HG02840 (cell line): ENCODE data around the gene EDEM2.
"Not testable (repeated sequence)": the region's sequence is repeated elsewhere in the genome, so short reads cannot be mapped to it uniquely, and the experiment has no call there.

Source experiments
- ATAC-seq: cut with Tn5 transposase; IDR thresholded peaks from one replicate; pipeline ENCODE4 v1.9.1; 2021; ENCODE audit warnings: mild to moderate bottlenecking, moderate library complexity, moderate number of reproducible peaks; ENCODE audit not compliant: unreplicated experiment, low FRiP score

Gene EDEM2

DNA sequence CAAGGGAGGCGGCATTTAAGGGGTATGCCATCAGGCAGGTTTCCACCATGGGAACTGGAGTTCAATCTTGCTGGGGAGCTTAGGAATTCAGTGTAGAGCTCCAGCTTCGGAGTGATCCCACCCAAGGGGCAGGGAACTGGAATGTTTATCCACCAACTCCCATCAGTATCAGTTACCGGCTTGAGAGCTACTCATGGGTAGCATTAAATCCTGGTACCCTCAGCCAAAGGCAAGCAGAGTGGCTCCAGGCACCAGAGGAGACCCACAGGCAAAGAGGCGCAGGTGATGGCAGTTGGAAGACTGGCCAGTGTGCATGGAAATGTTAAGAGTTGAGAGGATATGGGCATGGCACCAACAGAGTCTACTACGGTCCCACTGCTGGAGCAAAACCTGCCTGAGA is 14.1 kb downstream of the EDEM2 start:
- no peak for ATAC-seq

DNA sequence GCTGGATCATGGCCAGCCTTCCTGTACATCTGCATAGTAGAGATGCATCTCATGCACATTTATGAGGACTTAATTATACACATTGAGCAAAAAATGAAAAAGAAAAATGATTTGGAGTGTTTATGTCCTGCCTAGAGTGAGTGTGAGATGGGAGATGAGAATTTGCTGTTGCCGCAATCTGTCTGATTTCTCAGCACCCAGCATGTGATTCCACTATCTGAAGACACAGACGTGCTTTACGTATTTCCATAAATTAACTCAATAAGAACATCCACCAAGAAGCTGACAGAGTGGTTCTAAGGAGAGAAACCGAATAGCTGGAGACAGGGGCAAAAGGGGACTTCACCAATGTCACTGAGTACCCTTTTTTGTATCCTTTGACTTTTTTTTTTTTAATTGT is 15.2 kb downstream of the EDEM2 start:
- ATAC-seq, result no peak

DNA sequence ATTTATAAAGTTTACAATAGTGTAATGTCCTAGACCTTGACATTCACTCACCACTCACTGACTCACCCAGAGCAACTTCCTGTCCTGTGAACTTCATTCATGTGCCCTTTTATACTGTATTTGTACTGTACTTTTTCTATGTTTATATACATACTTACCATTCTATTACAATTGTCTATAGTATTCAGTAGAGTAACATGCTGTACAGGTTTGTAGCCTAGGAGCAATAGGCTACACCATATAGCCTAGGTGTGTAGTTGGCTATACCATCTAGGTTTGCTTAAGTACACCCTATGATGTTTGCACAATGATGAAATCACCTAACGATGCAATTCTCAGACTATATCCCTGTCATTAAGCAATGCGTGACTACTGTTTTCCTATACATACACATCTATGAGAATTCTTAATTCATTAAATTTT is 17.5 kb downstream of the EDEM2 start:
- ATAC-seq, result no peak

DNA sequence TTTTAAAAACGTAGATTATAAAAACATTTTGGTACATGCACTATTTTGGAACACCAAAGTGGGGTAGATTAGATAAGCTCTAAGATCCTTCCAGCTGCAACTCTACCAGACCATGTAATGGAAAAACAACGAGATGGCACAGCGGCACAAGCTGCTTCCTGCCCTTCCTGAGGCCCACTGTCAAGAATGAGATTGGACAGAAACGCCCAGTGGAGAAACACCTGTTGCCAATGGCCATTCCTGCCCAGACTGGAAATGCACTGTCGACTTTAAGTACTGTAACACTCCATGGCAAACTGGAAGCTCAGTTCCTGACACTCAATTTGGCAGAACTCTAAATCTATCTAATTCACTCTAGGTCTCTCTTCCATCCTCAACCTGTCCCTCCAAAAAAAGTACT is 21.4 kb downstream of the EDEM2 start:
- no peak for ATAC-seq

DNA sequence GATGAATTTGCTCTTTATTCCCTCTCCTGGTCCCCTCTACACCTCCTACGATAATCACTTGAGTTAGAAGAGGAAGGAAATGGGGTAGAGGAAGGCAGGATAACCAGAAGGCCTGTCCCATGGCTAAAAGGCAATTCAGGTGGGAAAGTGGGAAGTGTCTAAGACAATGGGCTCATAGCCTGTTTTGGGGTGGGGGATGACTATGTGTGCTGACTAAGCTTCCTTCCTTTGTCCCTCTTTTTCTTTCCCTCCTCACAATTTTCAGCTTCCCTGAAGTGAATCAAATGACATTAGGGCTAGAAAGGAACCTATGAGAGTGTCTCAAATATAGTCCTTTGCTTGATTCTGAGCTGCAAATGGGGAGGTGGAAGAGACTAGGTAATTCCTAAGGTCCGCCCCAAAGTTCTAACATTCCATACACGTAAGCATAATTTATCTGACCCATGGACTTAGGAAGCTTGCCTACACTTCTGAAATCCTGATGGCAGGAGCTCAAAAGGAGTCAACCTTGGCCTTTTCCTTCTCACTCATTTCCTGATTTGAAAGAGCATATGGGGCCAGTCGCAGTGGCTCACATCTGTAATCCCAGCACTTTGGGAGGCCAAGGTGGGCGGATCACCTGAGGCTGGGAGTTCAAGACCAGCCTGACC is 24.3 kb downstream of the EDEM2 start:
- ATAC-seq, result no peak

DNA sequence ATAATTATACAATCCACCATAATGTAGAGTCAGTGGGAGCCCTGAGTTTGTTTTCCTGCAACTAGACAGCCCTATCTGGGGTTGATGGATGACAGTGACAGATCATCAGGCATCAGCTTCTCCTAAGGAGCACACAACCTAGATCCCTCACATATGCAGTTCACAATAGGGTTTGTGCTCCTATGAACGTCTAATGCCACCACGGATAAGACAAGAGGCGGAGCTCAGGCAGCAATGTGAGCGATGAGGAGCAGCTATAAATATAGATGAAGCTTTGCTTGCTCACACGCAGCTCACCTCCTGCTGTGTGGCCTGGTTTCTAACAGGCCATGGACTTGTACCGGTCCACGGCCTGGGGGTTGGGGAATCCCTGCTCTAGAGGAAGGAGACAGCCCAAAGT is 25.9 kb downstream of the EDEM2 start:
- no peak for ATAC-seq

DNA sequence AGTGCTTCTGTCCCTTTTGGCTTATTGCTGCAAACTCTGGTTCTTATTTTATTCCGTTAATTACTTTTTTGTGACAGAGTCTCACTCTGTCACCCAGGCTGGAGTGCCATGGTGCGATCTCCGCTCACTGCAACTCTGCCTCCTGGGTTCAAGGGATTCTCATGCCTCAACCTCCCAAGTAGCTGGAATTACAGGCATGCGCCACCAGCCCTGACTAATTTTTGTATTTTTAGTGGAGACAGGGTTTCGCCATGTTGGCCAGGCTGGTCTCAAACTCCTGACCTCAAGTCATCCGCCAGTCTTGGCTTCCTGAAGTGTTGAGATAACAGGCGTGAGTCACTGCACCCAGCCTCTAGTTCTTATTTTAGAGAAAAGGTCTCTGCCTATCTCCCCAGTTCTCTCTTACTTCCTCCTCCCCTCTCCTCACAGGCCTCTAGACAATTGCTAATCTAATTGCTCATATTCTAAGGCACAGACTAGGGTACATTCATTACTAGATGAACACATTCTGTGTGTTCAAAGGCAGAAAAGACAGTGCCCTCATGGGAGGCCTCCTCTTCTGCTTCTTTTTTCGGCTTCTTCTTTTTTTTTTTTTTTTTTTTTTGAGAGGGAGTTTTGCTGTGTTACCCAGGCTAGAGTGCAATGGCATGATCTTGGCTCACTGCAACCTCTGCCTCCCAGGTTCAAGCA is 27.0 kb downstream of the EDEM2 start:
- ATAC-seq, result no peak

DNA sequence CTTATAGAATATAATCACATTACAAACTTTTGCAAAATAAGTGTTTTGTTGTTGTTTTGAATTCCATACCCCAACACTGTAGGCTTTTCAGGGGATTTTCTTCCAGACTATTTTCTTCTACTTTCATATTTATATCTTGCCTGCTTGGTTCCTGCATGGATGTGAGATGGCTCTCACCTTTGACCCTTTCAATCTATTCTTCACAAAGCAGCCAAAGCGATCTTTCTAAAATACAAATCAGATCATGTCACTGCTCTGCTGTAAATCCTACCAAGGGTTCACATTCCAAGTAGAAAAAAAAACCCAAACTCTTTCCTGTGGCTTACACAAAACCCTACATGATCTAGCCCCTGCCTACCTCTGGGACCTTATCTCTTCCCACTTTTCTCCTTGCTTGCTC is 29.5 kb downstream of the EDEM2 start:
- no peak for ATAC-seq

DNA sequence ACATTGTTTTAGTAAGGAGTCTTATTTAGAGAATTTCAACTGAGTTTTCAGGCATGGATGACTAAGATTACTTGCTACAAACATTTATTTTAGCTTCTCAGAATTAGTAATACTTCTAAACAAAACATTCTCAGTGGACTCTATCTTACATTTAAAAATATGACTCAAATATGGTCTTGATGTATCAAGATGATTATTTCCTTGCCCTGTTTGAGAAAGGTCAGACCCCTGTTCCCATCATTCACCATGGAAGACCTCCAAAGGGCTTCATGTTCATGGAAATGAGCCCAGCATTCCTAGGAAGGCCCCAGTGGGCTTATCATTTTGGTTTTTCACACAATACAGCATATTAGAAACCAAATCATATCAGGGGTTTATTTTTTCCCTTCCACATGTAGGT is 29.9 kb downstream of the EDEM2 start:
- no peak for ATAC-seq

DNA sequence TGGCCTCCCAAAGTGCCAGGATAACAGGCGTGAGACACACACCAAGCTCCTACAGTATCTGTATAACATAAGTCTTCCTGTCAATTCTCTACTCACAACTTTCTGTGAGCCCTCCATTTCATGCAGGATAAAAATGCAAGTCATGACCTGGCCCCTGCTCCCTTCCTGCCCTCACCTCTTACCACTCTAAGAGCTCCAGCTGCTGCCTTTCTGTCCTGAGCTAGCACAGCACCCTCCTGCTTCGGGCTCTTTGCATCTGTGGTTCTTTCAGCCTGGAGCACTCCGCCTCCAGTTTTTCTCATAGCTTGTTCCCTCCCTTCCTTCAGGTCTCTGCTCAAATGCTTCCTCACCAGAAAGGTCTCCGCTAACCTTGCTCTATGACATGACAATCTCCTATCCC is 30.9 kb downstream of the EDEM2 start:
- ATAC-seq, result no peak

DNA sequence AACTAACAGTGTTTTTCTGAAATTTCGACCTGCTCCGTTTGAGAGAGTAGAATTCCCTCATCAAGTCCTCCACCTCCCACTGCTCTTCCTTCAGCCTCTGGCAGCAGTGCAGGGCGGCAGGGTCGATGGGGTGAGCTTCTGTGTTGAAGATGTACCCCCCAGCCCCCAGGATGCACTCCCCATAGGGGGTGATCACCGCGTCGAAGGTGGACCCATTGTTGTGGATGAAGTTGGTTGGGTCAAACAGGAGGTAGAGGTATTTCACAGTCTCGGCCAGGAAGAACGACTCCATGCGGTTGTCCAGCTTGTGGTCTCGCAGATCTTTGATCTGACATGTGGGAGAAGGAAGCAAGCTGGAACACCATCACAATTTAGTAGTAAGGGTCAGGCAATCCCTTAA is 31.5 kb downstream of the EDEM2 start:
- ATAC-seq, result no peak

DNA sequence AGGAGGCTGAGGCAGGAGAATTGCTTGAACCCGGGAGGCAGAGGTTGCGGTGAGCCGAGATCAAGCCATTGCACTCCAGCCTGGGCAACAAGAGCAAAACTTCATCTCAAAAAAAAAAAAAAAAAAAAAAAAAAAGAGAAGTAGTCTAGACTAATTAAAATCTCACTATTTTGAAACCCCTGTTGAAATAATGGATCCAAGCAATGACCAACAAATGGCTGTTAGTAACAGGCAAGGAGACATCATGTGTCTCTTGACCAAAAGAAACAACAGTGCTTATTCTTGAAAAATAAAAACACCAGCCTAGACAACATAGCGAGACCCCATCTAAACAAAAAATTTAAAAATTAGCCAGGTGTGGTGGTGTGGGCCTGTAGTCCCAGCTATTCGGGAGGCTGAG is 34.9 kb downstream of the EDEM2 start:
- not testable (repeated sequence) for ATAC-seq

DNA sequence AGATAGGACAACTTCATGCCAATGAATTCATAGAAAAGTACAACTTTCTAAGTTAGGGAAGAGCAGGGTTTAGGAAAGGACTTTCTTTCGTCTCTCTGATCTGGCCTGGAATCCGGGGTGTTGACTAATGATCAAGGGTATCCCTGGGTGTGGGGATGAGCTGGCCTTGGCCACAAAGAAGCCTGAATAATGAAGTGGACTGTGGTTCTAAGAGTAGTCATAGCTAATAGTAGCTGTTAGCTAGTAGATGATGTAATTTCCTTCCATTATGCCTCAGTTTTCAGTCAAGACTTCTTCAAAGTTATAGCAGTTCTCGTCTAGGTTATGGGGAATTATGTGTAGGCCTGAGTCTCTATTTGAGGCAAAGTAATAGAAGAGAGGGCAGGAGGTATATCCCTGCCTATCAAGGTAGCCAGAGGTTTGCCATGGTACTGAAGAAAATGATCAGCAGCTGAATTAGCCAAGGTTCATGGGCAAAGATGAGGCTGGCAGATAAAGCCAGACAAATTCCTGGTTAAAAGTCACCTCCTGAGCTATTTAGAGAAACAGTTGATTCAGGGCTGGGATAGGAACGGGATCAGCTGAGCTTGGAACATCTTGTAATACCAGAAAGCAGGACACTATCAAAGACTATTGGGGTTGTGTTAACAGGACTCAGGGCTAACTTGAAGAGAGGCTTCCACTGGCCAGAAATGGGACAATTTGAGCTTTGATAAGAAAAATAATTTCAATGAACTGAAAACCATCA is 35.8 kb downstream of the EDEM2 start:
- ATAC-seq, result no peak

DNA sequence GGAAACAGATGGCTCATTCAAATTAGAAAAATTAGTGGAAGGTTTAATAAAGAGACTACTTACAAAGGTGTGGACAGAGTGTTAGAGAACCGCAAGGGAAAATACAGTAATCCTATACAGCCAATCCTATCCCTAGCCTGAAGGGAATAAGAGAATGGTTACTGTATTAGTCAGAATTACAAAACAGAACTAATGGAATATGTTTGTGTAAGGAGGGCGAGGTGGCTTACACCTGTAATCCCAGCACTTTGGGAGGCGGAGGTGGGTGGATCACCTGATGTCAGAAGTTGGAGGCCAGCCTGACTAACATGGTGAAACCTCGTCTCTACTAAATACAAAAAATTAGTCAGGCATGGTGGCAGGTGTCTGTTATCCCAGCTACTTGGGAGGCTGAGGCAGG is 38.2 kb downstream of the EDEM2 start:
- no peak for ATAC-seq

DNA sequence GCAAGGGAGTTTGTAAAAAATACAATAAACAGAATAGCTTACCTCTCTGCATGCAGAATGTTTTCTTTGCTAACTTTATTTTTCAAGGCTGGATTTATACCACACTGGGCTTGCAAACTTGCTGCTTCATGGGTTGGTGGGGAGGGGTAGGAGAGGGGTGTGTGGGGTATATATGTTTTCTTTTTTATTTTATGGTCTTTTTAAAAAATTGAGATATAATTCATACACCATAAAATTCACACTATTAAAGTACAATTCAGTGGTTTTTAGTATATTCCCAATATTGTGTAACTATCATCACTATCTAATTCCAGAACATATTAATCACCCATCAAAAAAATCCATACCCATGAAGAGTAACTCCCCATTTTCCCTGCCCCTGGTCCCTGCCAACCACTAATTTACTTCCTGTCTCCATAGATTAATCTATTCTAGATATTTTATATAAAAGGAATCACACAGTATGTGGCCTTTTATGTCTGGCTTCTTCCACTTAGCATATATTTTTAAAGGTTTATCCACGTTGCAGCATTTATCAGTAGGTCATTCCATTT is 40.2 kb downstream of the EDEM2 start:
- ATAC-seq, result no peak

DNA sequence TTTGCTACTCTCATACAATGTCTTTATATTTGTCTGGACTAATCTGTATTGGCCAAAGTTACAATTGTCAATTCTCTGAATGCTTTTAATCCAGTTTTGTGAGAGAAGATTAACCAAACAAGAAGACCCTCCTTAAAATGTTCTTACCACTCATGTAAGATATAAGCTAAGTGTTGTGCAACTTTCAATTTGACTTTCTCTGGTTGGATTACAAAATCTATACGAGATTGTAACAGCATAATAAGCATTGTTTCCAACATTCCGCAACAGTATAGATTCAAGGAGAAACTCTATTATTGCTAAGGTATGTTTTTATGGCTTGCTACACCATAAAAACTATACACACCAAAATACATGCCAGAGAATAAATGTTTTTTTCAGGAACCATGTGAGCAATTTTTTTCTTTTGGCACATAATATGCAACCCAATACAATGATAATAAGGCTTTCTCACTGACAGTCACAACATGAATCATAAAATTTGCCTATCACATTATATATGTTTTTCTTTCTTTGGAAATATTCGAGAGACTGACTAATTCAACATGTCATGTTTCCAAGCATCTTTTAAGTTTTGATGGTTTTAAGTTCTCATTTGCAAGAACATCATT is 42.3 kb downstream of the EDEM2 start:
- no peak for ATAC-seq

DNA sequence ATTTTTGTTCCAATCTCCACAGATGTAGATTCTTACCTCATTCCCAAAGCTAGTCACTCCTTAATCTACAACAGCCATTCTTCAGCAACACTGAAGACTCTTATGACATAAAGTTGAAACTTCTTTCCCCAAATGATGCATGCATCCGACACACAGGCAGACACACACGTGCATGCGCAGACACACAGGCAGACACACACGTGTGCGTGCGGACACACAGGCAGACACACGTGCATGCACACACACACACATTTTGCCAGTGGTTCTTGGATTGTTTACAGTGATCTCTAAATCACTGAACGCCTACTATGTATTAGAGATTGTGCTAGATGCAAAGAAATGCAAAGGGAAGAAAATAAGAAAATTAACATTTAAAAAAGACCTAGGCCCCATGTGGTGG is 45.5 kb downstream of the EDEM2 start:
- no peak for ATAC-seq

DNA sequence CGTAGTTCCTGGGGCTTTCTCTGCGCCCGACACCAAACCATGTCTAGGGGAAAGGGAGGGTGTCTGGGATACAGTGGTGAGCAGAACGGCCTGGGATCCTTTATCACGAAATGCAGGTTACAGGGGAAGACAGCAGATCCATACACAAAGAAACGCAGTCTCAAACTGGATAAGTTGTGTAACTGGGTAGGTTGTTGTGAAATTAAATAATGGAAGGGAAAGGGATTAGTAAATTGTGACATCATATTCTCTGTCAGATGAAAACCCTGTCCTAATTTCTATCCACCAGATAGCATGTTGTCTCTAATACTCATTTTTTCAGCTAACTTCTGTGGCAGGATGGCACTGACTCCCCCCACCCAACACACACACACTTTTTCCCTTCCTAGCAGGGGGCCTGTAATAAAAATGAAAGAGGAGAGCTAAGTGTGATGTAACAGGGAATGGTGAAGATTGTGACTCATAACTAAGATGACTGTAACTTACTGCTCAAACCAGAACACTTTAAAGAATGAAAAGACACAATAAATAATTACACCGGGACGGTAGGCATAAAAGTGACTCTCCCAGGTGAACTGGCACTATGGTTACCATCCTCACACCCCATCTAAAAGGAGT is 53.8 kb downstream of the EDEM2 start:
- ATAC-seq, result no peak

DNA sequence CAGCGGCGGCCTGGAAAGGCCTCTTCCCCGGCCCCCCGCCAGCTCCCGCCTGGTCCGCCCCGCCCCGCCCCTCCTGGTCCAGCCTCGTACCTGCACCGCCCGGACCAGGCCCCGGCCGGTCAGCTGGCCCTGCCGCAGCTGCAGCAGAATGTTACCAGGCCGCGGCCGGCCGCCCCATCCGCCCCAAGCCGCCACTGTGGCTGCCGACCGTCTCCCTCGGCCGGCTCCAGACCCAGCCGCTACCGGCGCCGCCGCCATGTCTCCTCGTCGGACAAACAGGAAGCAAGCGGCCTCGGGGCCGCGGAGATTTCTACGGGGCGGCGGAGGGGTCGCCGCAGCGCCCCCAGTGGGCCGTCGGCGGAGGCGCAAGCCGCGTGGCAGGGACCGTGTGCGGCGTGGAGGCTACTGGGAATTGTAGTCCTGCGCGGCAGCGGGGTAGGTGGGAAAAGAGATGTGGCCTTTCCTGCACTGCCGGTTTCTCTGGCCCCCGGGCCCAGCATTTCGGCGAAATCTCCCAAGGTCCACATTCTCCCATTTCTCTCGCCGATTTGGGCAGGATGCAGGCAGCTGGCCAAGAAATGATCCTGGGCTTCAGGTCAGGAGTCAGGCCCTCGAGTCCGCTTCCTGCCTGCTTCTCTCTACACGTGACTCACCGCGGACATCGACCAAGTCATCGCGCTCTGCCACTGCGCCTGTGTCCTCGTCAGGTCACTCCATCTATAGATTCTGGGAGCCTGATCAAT is 54.4 kb downstream of the EDEM2 start, which contains the start of gene TRPC4AP:
Gene TRPC4AP (minus strand): TSS at position 284 of the 743 bp plus-strand sequence. CDS start 26 bp downstream, at position 258.
- ATAC-seq, result peak; percentile 92
